Transverse colon (tissue), 4 donors: ENCODE data around the gene B4GALNT3. TPM values are rescaled to one million over a fixed set of nuclear protein-coding genes. Genes with fewer than 3 reads are reported as not detected.

ENCODE experiments used
- DNase-seq: peaks from one replicate; pipeline ENCODE4 v3.0.0-alpha.2; 2019
- H3K27ac ChIP-seq, 4 donors: fragments of 200-600 bp; sonication (generic); 2 replicates each; pipeline ENCODE4 v1.5.1; 2016 to 2018; ENCODE audit warnings: inconsistent platforms in 4 of 4
- H3K27me3 ChIP-seq: fragments of 200-600 bp; sonication (generic); 2 replicates; pipeline ENCODE4 v1.5.1; 2017; ENCODE audit warnings: inconsistent platforms
- H3K36me3 ChIP-seq, 4 donors: fragments of 200-600 bp; sonication (generic); 2 replicates each; pipeline ENCODE4 v1.5.1; 2017 to 2019; ENCODE audit warnings: inconsistent platforms in 4 of 4
- H3K4me1 ChIP-seq, 4 donors: fragments of 200-600 bp; sonication (generic); 2 replicates each; pipeline ENCODE4 v1.5.1; 2017 to 2020; ENCODE audit warnings: inconsistent platforms in 4 of 4
- H3K4me3 ChIP-seq, 4 donors: fragments of 200-600 bp; sonication (generic); 1 replicate in 1 of 4; 2 replicates in 3 of 4; pipeline versions ENCODE4 v1.5.1 to v1.6.1; 2017 to 2019; ENCODE audit warnings: inconsistent platforms in 4 of 4
- H3K9me3 ChIP-seq, 2 donors: fragments of 200-600 bp; sonication (generic); 2 replicates each; pipeline ENCODE4 v1.5.1; 2017 to 2019; ENCODE audit warnings: inconsistent platforms in 2 of 2
- CTCF ChIP-seq, 5 experiments: fragments of 200-600 bp in 3 of 5; fragments of 450-650 bp in 2 of 5; sonication (generic) in 3 of 5; IDR thresholded peaks; 1 replicate in 2 of 5; 2 replicates in 3 of 5; pipeline ENCODE4 v1.5.1; 2016 to 2017; ENCODE audit warnings: antibody characterized with exemption in 5 of 5, inconsistent platforms in 3 of 5, mild to moderate bottlenecking in 2 of 5, moderate library complexity in 1 of 5
- EP300 ChIP-seq: sonication (generic); formaldehyde crosslinking; IDR thresholded peaks from one replicate; pipeline ENCODE4 v1.6.1; 2017; ENCODE audit warnings: antibody characterized with exemption, low read depth
- POLR2A ChIP-seq: fragments of 450-650 bp; IDR thresholded peaks from one replicate; pipeline ENCODE4 v1.6.1; 2016; ENCODE audit warnings: antibody characterized with exemption, mild to moderate bottlenecking, moderate library complexity
- POLR2AphosphoS5 ChIP-seq, 3 donors: sonication (generic); formaldehyde crosslinking; IDR thresholded peaks; one replicate each; pipeline ENCODE4 v1.6.1; 2016; ENCODE audit warnings: antibody characterized with exemption in 3 of 3
- WGBS, 2 donors: methylation state at CpG; one replicate each; pipeline ENCODE4 v1.1.5; 2018; ENCODE audit warnings: low coverage in 1 of 2; 5-methylcytosine and 5-hydroxymethylcytosine counted together
- in situ Hi-C, 4 donors: fragments of 200-750 bp; cut with MboI; loops; one replicate each; pipeline versions ENCODE4 v1.15.0 to v1.15.1; 2017; ENCODE audit warnings: low sequenced_read_pairs in 3 of 4, low pct_ligation_motif_present in 1 of 4, low pct_unique_long_range_greater_than_20kb in 1 of 4
- intact Hi-C: fragments of 100-400 bp; cut with DNase I; formaldehyde crosslinking; loops from one replicate; pipeline ENCODE4 v1.15.1; 2023; ENCODE audit warnings: low total_unique reads
- total RNA-seq, 4 donors: library from RNA; depleted of rRNA; stranded (reverse); fragments of >200 nt; gene quantifications; one replicate each; pipeline ENCODE4 v1.1.0, GENCODE V29; 2016

The B4GALNT3 gene
- total RNA-seq, 4 donors from 2014 or later: 49.8 to 166 (median 93.4) TPM

- TF ChIP-seq POLR2A (no peak), POLR2AphosphoS5 (IDR thresholded peaks at IDR 0.05) (no peak), CTCF (IDR thresholded peaks at IDR 0.05) (no peak), EP300 (no peak)
These were observed 105.4 kb downstream of the B4GALNT3 start for GRCh38 chr12:565161-565560.

GRCh38 chr12:565589-566105 lies 105.9 kb downstream of the B4GALNT3 start:
- Histone ChIP-seq H3K4me1 (peaks cover 0 to 29% (median 18%) of the 10 kb centered on the region in 4 donors), H3K36me3 (no peaks in the 10 kb centered on the region), H3K4me3 (no peak overlapping the region), H3K27me3 (no peaks in the 10 kb centered on the region), H3K27ac (no peak overlapping the region), H3K9me3 (no peaks in the 10 kb centered on the region)
- no peak for DNase-seq
- in situ Hi-C loops (loop anchor here in 2 of 4 donors (10.0 to 25.0 kb wide), 3 partner anchors 247 to 379 kb away; partner anchors contain the start of gene RAD52 (in 2 of the 2)), intact Hi-C loops (no loop called here)
- TF ChIP-seq EP300: no peak
- TF ChIP-seq POLR2AphosphoS5 (IDR thresholded peaks at IDR 0.05): no peak
- TF ChIP-seq CTCF (IDR thresholded peaks at IDR 0.05): no peak
- no peak for TF ChIP-seq POLR2A
- WGBS, 2 donors: 90% methylated on average over 16 of the region's 21 CpGs; no CpG with 5 or more reads in 1 of the 2 donors

More at GRCh38 chr12:565161-565560, 105.4 kb downstream of the B4GALNT3 start:
- WGBS, 2 donors: 95% methylated on average over 8 of the region's 8 CpGs; no CpG with 5 or more reads in 1 of the 2 donors
- peaks cover 0 to 24% (median 15%) of the 10 kb centered on the region in 4 donors for H3K4me1 ChIP-seq
- intact Hi-C loops (no loop called here), in situ Hi-C loops (loop anchor here in 2 of 4 donors (10.0 to 25.0 kb wide), 3 partner anchors 247 to 380 kb away; partner anchors contain the start of gene RAD52 (in 2 of the 2))
- H3K9me3 ChIP-seq: no peaks in the 10 kb centered on the region
- no peak overlapping the region for H3K4me3 ChIP-seq
- H3K27me3 ChIP-seq: no peaks in the 10 kb centered on the region
- no peaks in the 10 kb centered on the region for H3K36me3 ChIP-seq
- no peak overlapping the region for H3K27ac ChIP-seq
- no peak for DNase-seq

GRCh38 chr12:568486-568885 lies 108.7 kb downstream of the B4GALNT3 start:
- Histone ChIP-seq H3K36me3 (no peaks in the 10 kb centered on the region), H3K27me3 (no peaks in the 10 kb centered on the region), H3K4me1 (peaks cover 6 to 44% (median 32%) of the 10 kb centered on the region in 4 donors), H3K4me3 (no peak overlapping the region), H3K9me3 (no peaks in the 10 kb centered on the region), H3K27ac (peak overlapping the region; percentile 13 to 93 (median 47))
- WGBS, 2 donors: 53% methylated on average over 6 of the region's 6 CpGs; no CpG with 5 or more reads in 1 of the 2 donors
- TF ChIP-seq EP300: no peak
- no peak for TF ChIP-seq POLR2A
- TF ChIP-seq CTCF (IDR thresholded peaks at IDR 0.05): no peak
- TF ChIP-seq POLR2AphosphoS5 (IDR thresholded peaks at IDR 0.05): no peak
- DNase-seq: peak; percentile 36
- intact Hi-C loops: loop anchor here (1.0 kb wide), 1 partner anchor 14 kb away; no protein-coding TSS in a partner anchor
- in situ Hi-C loops: loop anchor here in 2 of 4 donors (10.0 to 25.0 kb wide), 3 partner anchors 244 to 376 kb away; partner anchors contain the start of gene RAD52 (in 2 of the 2)

GRCh38 chr12:569091-569676 lies 109.4 kb downstream of the B4GALNT3 start:
- peaks cover 6 to 44% (median 32%) of the 10 kb centered on the region in 4 donors for H3K4me1 ChIP-seq
- intact Hi-C loops (no loop called here), in situ Hi-C loops (loop anchor here in 2 of 4 donors (10.0 to 25.0 kb wide), 3 partner anchors 243 to 376 kb away; partner anchors contain the start of gene RAD52 (in 2 of the 2))
- 17 to 77% methylated on average over 1 to 6 of the region's 6 CpGs for WGBS, 2 donors
- peak overlapping the region in 2 of 4 donors; percentile 51 to 73 for H3K4me3 ChIP-seq
- no peaks in the 10 kb centered on the region for H3K9me3 ChIP-seq
- no peaks in the 10 kb centered on the region for H3K36me3 ChIP-seq
- H3K27ac ChIP-seq: peak overlapping the region; percentile 93 to 95 (median 94)
- DNase-seq: no peak
- H3K27me3 ChIP-seq: no peaks in the 10 kb centered on the region
- TF ChIP-seq POLR2A (no peak), POLR2AphosphoS5 (IDR thresholded peaks at IDR 0.05) (no peak), EP300 (no peak), CTCF (IDR thresholded peaks at IDR 0.05) (no peak)
